Thyroid gland (tissue), 4 donors: Measurements from ENCODE around the gene GSG1L. TPM values are rescaled to one million over a fixed set of nuclear protein-coding genes. Genes with fewer than 3 reads are reported as not detected.

Source experiments
- DNase-seq, 2 donors: peaks; one replicate each; pipeline ENCODE4 v3.0.0-alpha.2; 2019
- H3K27ac ChIP-seq, 3 donors: fragments of 200-600 bp; sonication (generic); 1 replicate in 2 of 3; 2 replicates in 1 of 3; pipeline ENCODE4 v1.5.1; 2016 to 2019; ENCODE audit warnings: mild to moderate bottlenecking in 1 of 3, moderate library complexity in 1 of 3
- H3K27me3 ChIP-seq: fragments of 200-600 bp; sonication (generic); one replicate; pipeline ENCODE4 v1.5.1; 2019
- H3K36me3 ChIP-seq, 2 donors: fragments of 200-600 bp; sonication (generic); one replicate each; pipeline ENCODE4 v1.5.1; 2016 to 2019
- H3K4me1 ChIP-seq, 2 donors: fragments of 200-600 bp; sonication (generic); one replicate each; pipeline ENCODE4 v1.5.1; 2017 to 2019
- H3K4me3 ChIP-seq, 3 donors: fragments of 200-600 bp; sonication (generic); replicated peaks in 1 of 3; 1 replicate in 2 of 3; 2 replicates in 1 of 3; pipeline ENCODE4 v1.5.1; 2016; ENCODE audit warnings: mild to moderate bottlenecking in 1 of 3
- H3K9me3 ChIP-seq: fragments of 200-600 bp; sonication (generic); one replicate; pipeline ENCODE4 v1.5.1; 2017
- POLR2A ChIP-seq, 2 donors: fragments of 450-650 bp; IDR thresholded peaks; one replicate each; pipeline ENCODE4 v1.6.1; 2017; ENCODE audit warnings: antibody characterized with exemption in 2 of 2, mild to moderate bottlenecking in 2 of 2, moderate library complexity in 1 of 2
- WGBS, 2 donors: methylation state at CpG; one replicate each; pipeline ENCODE4 v1.1.5; 2017; 5-methylcytosine and 5-hydroxymethylcytosine counted together
- intact Hi-C: fragments of 100-400 bp; cut with DNase I; formaldehyde crosslinking; loops from one replicate; pipeline ENCODE4 v1.15.1; 2023
- total RNA-seq, 4 donors: library from RNA; depleted of rRNA; stranded (reverse); fragments of >200 nt; gene quantifications; one replicate each; pipeline ENCODE4 v1.2.3, GENCODE V29; 2016
- TF ChIP-seq, protein P1 (sequence below), 6 experiments: fragments of 200-600 bp in 3 of 6; fragments of 450-650 bp in 3 of 6; sonication (generic) in 3 of 6; IDR thresholded peaks; one replicate each; pipeline ENCODE4 v1.5.1; 2016 to 2019; ENCODE audit warnings: antibody characterized with exemption in 6 of 6, mild to moderate bottlenecking in 2 of 6, inconsistent platforms in 1 of 6, moderate library complexity in 1 of 6

GSG1L gene
- total RNA-seq, 4 donors from 2014 or later, result not detected

DNA sequence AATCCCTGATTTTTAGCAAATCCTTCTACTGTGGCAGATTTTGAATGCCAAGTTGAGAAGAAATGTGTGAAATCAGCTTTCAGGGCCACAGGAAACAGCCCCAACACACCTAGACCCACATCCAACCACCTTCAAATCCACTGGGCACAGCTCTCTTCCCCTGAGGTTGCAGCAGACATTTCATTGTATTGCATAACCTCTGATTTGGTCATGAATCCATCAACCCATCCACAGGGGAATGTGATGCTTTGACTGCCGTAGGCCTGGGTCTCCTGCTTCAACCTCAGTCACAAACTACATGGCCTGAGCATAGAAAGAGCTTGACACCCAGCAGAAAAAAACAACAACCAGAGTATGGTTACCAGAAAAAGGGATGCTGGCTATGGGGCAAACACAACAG lies 145.6 kb downstream of the GSG1L start:
- H3K27ac ChIP-seq, result no peak overlapping the region
- no peaks in the 10 kb centered on the region for H3K36me3 ChIP-seq
- H3K4me1 ChIP-seq, result no peaks in the 10 kb centered on the region
- DNase-seq, result no peak
- no peak overlapping the region for H3K4me3 ChIP-seq
- WGBS, 2 donors, result 87 to 88% methylated on average over 1 of the region's 1 CpG
- H3K27me3 ChIP-seq, result no peaks in the 10 kb centered on the region
- H3K9me3 ChIP-seq, result no peaks in the 10 kb centered on the region
- intact Hi-C loops, result no loop called here
- TF ChIP-seq POLR2A (IDR thresholded peaks at IDR 0.05), result no peak
- TF ChIP-seq, protein P1, sequence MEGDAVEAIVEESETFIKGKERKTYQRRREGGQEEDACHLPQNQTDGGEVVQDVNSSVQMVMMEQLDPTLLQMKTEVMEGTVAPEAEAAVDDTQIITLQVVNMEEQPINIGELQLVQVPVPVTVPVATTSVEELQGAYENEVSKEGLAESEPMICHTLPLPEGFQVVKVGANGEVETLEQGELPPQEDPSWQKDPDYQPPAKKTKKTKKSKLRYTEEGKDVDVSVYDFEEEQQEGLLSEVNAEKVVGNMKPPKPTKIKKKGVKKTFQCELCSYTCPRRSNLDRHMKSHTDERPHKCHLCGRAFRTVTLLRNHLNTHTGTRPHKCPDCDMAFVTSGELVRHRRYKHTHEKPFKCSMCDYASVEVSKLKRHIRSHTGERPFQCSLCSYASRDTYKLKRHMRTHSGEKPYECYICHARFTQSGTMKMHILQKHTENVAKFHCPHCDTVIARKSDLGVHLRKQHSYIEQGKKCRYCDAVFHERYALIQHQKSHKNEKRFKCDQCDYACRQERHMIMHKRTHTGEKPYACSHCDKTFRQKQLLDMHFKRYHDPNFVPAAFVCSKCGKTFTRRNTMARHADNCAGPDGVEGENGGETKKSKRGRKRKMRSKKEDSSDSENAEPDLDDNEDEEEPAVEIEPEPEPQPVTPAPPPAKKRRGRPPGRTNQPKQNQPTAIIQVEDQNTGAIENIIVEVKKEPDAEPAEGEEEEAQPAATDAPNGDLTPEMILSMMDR (IDR thresholded peaks at IDR 0.05), result no peak

DNA sequence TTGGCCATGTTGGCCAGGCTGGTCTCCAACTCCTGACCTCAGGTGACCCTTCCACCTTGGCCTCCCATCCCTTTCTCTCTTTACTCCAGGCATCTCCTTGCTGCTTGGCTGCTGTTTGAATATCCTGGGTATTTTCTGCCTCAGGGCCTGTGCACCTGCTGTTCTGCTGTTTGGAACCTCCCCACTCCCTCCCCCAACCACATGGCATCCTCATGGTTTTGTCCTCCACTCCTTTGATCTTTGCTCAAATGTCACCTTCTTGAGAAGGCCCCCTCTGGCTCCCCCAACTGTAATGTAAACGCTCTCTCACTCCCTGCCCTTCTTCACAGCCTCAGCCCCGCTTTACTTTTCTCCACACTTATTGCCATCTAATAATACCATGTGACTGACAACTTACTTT lies 152.0 kb downstream of the GSG1L start:
- H3K9me3 ChIP-seq, result no peaks in the 10 kb centered on the region
- no peak overlapping the region for H3K27ac ChIP-seq
- no peaks in the 10 kb centered on the region for H3K27me3 ChIP-seq
- no peak for DNase-seq
- TF ChIP-seq, protein P1 (IDR thresholded peaks at IDR 0.05), result no peak
- no peak for TF ChIP-seq POLR2A (IDR thresholded peaks at IDR 0.05)
- whole genome bisulfite sequencing, 2 donors, result 55 to 59% methylated on average over 2 of the region's 2 CpGs
- H3K36me3 ChIP-seq, result no peaks in the 10 kb centered on the region
- H3K4me1 ChIP-seq, result no peaks in the 10 kb centered on the region
- H3K4me3 ChIP-seq, result no peak overlapping the region
- intact Hi-C loops, result no loop called here

DNA sequence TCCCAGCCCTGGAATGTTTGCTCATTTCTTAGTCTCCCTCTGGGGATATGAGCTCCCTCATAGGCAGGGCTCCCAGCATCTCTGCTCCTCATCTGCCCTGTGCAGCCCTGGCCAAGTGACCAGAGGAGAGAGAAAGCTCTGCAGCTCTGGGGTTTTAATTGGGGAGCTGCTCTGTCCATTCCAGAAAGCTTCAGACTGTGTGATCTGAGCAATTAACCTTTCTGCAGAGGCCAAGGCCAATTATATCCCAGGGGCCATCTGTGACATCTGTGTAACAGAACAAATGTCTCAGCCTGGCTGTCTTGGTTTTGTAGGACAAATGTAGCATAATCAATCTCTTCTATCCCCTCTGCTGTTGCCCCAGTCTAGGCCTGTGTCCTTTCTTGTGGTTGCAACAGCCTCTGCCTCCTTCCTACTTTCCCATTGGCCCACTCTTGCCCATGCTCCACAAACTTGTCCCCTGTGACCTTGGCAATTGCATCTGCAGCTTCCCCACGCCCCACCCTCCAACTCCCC lies 156.0 kb downstream of the GSG1L start:
- Histone ChIP-seq H3K27me3 (no peaks in the 10 kb centered on the region), H3K9me3 (no peaks in the 10 kb centered on the region), H3K4me3 (no peak overlapping the region), H3K36me3 (no peaks in the 10 kb centered on the region), H3K27ac (no peak overlapping the region), H3K4me1 (no peaks in the 10 kb centered on the region)
- 64 to 75% methylated on average over 1 of the region's 1 CpG for whole genome bisulfite sequencing, 2 donors
- TF ChIP-seq, protein P1 (IDR thresholded peaks at IDR 0.05), result no peak
- TF ChIP-seq POLR2A (IDR thresholded peaks at IDR 0.05), result no peak
- no peak for DNase-seq
- intact Hi-C loops, result no loop called here

GRCh38 chr16:27906883-27907282 lies 156.6 kb downstream of the GSG1L start:
- 69 to 86% methylated on average over 3 of the region's 3 CpGs for WGBS, 2 donors

DNA sequence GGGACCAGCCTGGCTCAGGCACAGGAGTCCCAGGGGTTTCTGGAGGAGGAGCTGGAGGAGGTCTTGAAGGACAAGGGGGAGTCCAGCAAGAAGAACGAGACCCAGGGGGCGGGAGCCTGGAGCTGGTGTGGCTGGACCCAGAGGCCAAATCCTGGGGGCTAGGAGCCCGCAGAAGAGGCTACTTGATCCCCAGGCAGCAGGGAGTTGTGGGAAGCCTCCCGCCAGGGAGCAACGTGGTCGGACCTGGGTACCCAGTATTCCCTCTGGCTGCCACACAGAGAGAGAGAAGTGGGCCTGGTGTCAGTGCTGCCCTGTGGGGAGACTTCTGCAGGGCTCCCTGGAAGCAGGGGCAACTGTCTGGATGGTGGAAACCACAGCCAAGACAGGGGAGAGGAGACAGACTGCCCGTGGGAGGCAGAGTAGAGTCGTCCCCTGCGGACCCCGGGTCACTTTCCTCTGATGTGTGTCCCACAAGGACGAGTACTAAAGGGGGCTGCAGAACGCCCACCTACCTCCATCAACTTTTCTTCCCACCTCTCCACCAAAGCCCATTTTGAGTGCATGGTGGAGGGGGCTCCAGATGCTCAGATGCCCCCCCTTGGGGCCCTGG lies 160.4 kb downstream of the GSG1L start:
- WGBS, 2 donors, result 55 to 66% methylated on average over 11 to 12 of the region's 12 CpGs
- no peaks in the 10 kb centered on the region for H3K27me3 ChIP-seq
- H3K9me3 ChIP-seq, result no peaks in the 10 kb centered on the region
- H3K27ac ChIP-seq, result no peak overlapping the region
- TF ChIP-seq, protein P1 (IDR thresholded peaks at IDR 0.05), result no peak
- TF ChIP-seq POLR2A (IDR thresholded peaks at IDR 0.05), result no peak
- no peaks in the 10 kb centered on the region for H3K36me3 ChIP-seq
- intact Hi-C loops, result no loop called here
- DNase-seq, result no peak
- H3K4me3 ChIP-seq, result no peak overlapping the region
- H3K4me1 ChIP-seq, result no peaks in the 10 kb centered on the region

More at GRCh38 chr16:27906883-27907282, 156.6 kb downstream of the GSG1L start:
- H3K27me3 ChIP-seq, result no peaks in the 10 kb centered on the region
- no peaks in the 10 kb centered on the region for H3K36me3 ChIP-seq
- H3K9me3 ChIP-seq, result no peaks in the 10 kb centered on the region
- no peaks in the 10 kb centered on the region for H3K4me1 ChIP-seq
- intact Hi-C loops, result no loop called here
- no peak overlapping the region for H3K27ac ChIP-seq
- no peak for TF ChIP-seq POLR2A (IDR thresholded peaks at IDR 0.05)
- TF ChIP-seq, protein P1 (IDR thresholded peaks at IDR 0.05), result no peak
- DNase-seq, result no peak
- no peak overlapping the region for H3K4me3 ChIP-seq
